Measurements from ENCODE around the gene SRBD1. TPM values are rescaled to one million over a fixed set of nuclear protein-coding genes. Genes with fewer than 3 reads are reported as not detected.

The SRBD1 gene
- total RNA-seq, 5 donors from 2014 or later (not counting 1 experiment from before 2014, with no cell fraction given) = 16.1 to 22.8 (median 20.7) TPM

DNA sequence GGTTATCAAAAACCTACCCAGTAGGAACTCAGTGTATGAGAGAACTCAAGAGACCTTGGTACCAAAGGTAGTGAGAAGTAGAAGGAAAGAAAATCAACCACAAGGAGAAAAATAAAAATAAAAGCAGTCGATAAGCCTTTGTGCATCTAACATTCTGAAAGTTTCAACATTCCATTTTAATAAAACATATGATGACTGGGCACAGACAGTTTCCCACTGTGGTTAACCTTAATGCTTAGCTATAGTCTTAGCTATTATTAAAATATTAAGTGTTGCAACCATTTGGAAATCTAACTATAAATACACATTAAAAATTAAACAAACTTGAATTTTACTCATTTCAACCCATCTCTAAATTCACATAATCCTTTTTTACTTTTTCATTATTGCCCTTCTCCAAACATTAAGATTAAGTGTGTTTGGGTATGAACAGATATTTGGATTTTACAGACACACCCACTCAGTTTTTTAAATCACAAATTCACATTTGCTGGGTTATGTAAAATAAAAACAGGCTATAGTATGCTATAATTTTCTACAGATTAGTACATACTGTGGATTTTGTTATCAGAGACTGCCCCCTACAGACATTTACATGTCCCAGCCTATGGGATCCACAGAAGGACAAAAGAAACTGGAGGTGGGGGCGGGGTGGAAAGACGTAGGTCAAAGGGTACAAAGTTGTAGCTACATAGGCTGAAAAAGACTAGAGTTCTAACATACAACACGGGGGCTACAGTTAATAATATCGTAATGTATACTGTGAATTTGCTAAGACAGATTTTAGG lies 32.8 kb downstream of the SRBD1 start:
- Histone ChIP-seq H3K27me3 (replicated peaks in 1 of 2; ENCODE audit: control insufficient read depth in 2 of 2, extremely low read depth in 1 of 2, insufficient read depth in 2 of 2, low read length in 1 of 2) (no peaks in the 10 kb centered on the region), H3K4me3 (ENCODE audit: control insufficient read depth in 1 of 2, extremely low read depth in 1 of 2, low read length in 1 of 2) (no peak overlapping the region), H3K9me3 (no peaks in the 10 kb centered on the region), H3K4me1 (ENCODE audit: control insufficient read depth in 1 of 2, extremely low read depth in 1 of 2, insufficient read depth in 2 of 2, low read length in 2 of 2) (no peaks in the 10 kb centered on the region), H3K27ac (ENCODE audit: low read length) (no peak overlapping the region), H3K36me3 (ENCODE audit: control insufficient read depth in 2 of 2, extremely low read depth in 1 of 2, insufficient read depth in 1 of 2, low read length in 1 of 2) (peaks cover 0 to 11% of the 10 kb centered on the region in 2 donors)
- Mint-ChIP-seq H3K4me3 (no peak overlapping the region), H3K36me3 (peaks cover 34% of the 10 kb centered on the region), H3K9me3 (no peaks in the 10 kb centered on the region), H3K27ac (no peak overlapping the region), H3K4me1 (peaks cover 0 to 1% (median 0%) of the 10 kb centered on the region in 3 donors), H3K27me3 (no peaks in the 10 kb centered on the region)
- ChIA-PET CTCF (interaction anchor here (0.5 to 3.6 kb wide), 8 partner anchors 9 to 1534 kb away, joined by 3 to 18 read pairs (median 4); no protein-coding TSS in a partner anchor), POLR2A (no interaction called here)
- peak; percentile 58 to 87 (median 73) for ATAC-seq (replicated peaks in 1 of 4)
- peak in 22 of 35 experiments; percentile 2 to 59 (median 10) for DNase-seq
- 86% methylated on average over 3 of the region's 5 CpGs for WGBS (ENCODE audit: insufficient coverage)

DNA sequence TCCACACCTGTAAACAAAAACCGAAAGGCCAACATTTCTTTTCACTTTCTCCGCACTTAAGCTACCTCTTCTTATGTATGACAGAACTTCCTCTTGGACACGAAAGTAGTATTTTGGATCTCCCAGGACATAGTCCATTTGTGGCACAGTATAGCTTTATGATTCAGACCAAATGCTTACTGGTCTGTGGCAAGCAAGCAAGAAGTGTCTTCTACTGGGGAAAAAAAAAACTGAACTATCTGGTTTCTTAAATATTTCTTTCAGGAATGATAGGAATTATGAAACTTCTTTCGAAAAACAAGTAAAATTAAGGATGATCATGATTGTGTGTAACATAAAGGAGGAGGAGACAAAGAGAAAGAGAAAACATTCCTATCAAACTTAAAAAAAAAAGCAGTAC lies 33.6 kb downstream of the SRBD1 start:
- H3K27ac Mint-ChIP-seq = no peak overlapping the region
- POLR2A ChIA-PET = interaction anchor here in 1 of 2 donors (0.6 kb wide), 1 partner anchor 1331 kb away, joined by 3 read pairs; no protein-coding TSS in a partner anchor
- H3K36me3 Mint-ChIP-seq = peaks cover 39% of the 10 kb centered on the region

DNA sequence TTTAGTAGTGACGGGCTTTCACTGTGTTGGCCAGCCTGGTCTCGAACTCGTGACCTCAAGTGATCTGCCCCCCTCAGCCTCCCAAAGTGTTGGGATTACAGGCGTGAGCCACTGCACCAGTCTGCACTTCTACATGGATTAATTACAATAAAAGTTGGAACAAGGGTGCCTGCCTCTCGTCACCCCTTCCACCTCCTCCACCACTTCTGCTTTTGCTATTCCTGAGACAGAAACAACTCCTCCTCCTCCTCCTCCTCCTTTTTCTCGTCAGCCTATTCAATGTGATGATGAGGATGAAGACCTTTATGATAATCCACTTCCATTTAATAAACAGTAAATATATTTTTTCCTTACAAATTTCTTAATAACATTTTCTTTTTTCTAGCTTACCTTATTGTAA lies 35.2 kb downstream of the SRBD1 start:
- peaks cover 0 to 11% of the 10 kb centered on the region in 2 donors for H3K36me3 ChIP-seq (ENCODE audit: control insufficient read depth in 2 of 2, extremely low read depth in 1 of 2, insufficient read depth in 1 of 2, low read length in 1 of 2)
- Mint-ChIP-seq H3K9me3 (peaks cover 0 to 6% (median 0%) of the 10 kb centered on the region in 3 donors), H3K4me1 (peaks cover 0 to 1% (median 0%) of the 10 kb centered on the region in 3 donors), H3K4me3 (no peak overlapping the region), H3K27ac (no peak overlapping the region), H3K27me3 (no peaks in the 10 kb centered on the region), H3K36me3 (peaks cover 43% of the 10 kb centered on the region)
- no CpG with 5 or more reads among the region's 6 CpGs for WGBS (ENCODE audit: insufficient coverage)
- POLR2A ChIA-PET = interaction anchor here in 1 of 2 donors (0.6 kb wide), 1 partner anchor 78 kb away, joined by 4 read pairs; no protein-coding TSS in a partner anchor
- CTCF ChIA-PET = interaction anchor here (0.6 to 1.4 kb wide), 2 partner anchors 10 to 201 kb away, joined by 3 to 10 read pairs; no protein-coding TSS in a partner anchor
- no peak for DNase-seq
- no peaks in the 10 kb centered on the region for H3K4me1 ChIP-seq (ENCODE audit: control insufficient read depth in 1 of 2, extremely low read depth in 1 of 2, insufficient read depth in 2 of 2, low read length in 2 of 2)
- H3K27me3 ChIP-seq (replicated peaks in 1 of 2; ENCODE audit: control insufficient read depth in 2 of 2, extremely low read depth in 1 of 2, insufficient read depth in 2 of 2, low read length in 1 of 2) = no peaks in the 10 kb centered on the region
- H3K27ac ChIP-seq (ENCODE audit: low read length) = no peak overlapping the region
- no peaks in the 10 kb centered on the region for H3K9me3 ChIP-seq
- no peak overlapping the region for H3K4me3 ChIP-seq (ENCODE audit: control insufficient read depth in 1 of 2, extremely low read depth in 1 of 2, low read length in 1 of 2)
- no peak for ATAC-seq (replicated peaks in 1 of 4)

More for the DNA sequence above, 33.6 kb downstream of the SRBD1 start:
- Histone ChIP-seq H3K4me3 (ENCODE audit: control insufficient read depth in 1 of 2, extremely low read depth in 1 of 2, low read length in 1 of 2) (no peak overlapping the region), H3K27ac (ENCODE audit: low read length) (no peak overlapping the region), H3K4me1 (ENCODE audit: control insufficient read depth in 1 of 2, extremely low read depth in 1 of 2, insufficient read depth in 2 of 2, low read length in 2 of 2) (no peaks in the 10 kb centered on the region), H3K36me3 (ENCODE audit: control insufficient read depth in 2 of 2, extremely low read depth in 1 of 2, insufficient read depth in 1 of 2, low read length in 1 of 2) (peaks cover 0 to 11% of the 10 kb centered on the region in 2 donors), H3K27me3 (replicated peaks in 1 of 2; ENCODE audit: control insufficient read depth in 2 of 2, extremely low read depth in 1 of 2, insufficient read depth in 2 of 2, low read length in 1 of 2) (no peaks in the 10 kb centered on the region), H3K9me3 (no peaks in the 10 kb centered on the region)
- DNase-seq = no peak
- 100% methylated on average over 1 of the region's 4 CpGs for WGBS (ENCODE audit: insufficient coverage)
- H3K27me3 Mint-ChIP-seq = no peaks in the 10 kb centered on the region
- no peaks in the 10 kb centered on the region for H3K9me3 Mint-ChIP-seq
- CTCF ChIA-PET = interaction anchor here (0.6 to 3.6 kb wide), 10 partner anchors 8 to 596 kb away, joined by 3 to 18 read pairs (median 3); no protein-coding TSS in a partner anchor
- H3K4me3 Mint-ChIP-seq = no peak overlapping the region
- ATAC-seq (replicated peaks in 1 of 4) = no peak
- peaks cover 0 to 1% (median 0%) of the 10 kb centered on the region in 3 donors for H3K4me1 Mint-ChIP-seq

DNA sequence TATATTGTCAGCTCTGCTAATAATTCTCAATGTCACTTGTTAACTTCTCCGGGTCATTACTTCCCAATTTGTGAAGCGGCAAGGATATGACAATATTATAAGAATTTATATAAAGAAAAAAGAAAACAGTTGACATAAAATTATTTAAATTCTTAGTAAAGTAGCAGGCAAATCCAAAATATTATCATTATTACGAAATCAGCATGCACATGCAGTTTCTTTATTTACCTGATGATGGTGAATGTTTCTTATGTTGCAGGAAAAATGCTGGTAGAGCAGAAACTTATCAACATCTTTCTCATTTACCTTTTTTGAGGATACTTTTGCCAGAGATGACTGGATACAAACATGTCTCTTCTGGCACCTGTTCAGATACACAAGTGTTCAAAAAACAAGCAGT lies 38.1 kb downstream of the SRBD1 start:
- no peaks in the 10 kb centered on the region for H3K9me3 ChIP-seq
- H3K9me3 Mint-ChIP-seq = peaks cover 0 to 6% (median 0%) of the 10 kb centered on the region in 3 donors
- H3K4me1 ChIP-seq (ENCODE audit: control insufficient read depth in 1 of 2, extremely low read depth in 1 of 2, insufficient read depth in 2 of 2, low read length in 2 of 2) = peaks cover 6 to 7% of the 10 kb centered on the region in 2 experiments
- no peak overlapping the region for H3K4me3 Mint-ChIP-seq
- H3K36me3 Mint-ChIP-seq = peaks cover 49% of the 10 kb centered on the region
- ChIA-PET CTCF (interaction anchor here (0.6 to 0.8 kb wide), 2 partner anchors 12 to 31 kb away, joined by 3 read pairs; no protein-coding TSS in a partner anchor), POLR2A (no interaction called here)
- H3K4me1 Mint-ChIP-seq = peaks cover 12 to 15% (median 12%) of the 10 kb centered on the region in 3 donors
- no peak for DNase-seq
- H3K4me3 ChIP-seq (ENCODE audit: control insufficient read depth in 1 of 2, extremely low read depth in 1 of 2, low read length in 1 of 2) = no peak overlapping the region
- H3K27ac ChIP-seq (ENCODE audit: low read length) = no peak overlapping the region
- no peak overlapping the region for H3K27ac Mint-ChIP-seq
- H3K27me3 Mint-ChIP-seq = no peaks in the 10 kb centered on the region
- H3K36me3 ChIP-seq (ENCODE audit: control insufficient read depth in 2 of 2, extremely low read depth in 1 of 2, insufficient read depth in 1 of 2, low read length in 1 of 2) = peaks cover 0 to 11% of the 10 kb centered on the region in 2 donors
- no peaks in the 10 kb centered on the region for H3K27me3 ChIP-seq (replicated peaks in 1 of 2; ENCODE audit: control insufficient read depth in 2 of 2, extremely low read depth in 1 of 2, insufficient read depth in 2 of 2, low read length in 1 of 2)
- no CpG with 5 or more reads among the region's 3 CpGs for WGBS (ENCODE audit: insufficient coverage)
- ATAC-seq (replicated peaks in 1 of 4) = no peak

DNA sequence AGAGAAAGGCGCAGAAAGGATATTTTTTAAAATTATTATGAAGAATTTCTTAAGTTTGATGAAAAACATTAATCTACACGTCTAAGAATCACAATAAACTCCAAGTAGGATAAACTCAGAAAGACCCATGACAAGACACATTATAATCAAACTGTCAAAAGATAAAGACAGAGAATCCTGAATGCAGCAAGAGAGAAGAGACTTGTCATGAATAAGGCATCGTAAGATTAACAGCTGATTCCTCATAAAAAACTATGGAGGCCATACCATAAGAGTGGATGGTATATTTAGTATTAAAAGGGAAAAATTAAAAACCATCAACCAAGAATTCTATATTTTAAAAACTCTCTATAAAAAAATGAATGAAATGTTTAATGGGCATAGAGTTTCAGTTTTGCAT lies 39.1 kb downstream of the SRBD1 start:
- Histone ChIP-seq H3K36me3 (ENCODE audit: control insufficient read depth in 2 of 2, extremely low read depth in 1 of 2, insufficient read depth in 1 of 2, low read length in 1 of 2) (peaks cover 0 to 7% of the 10 kb centered on the region in 2 donors), H3K4me1 (ENCODE audit: control insufficient read depth in 1 of 2, extremely low read depth in 1 of 2, insufficient read depth in 2 of 2, low read length in 2 of 2) (peaks cover 11 to 14% of the 10 kb centered on the region in 2 experiments), H3K4me3 (ENCODE audit: control insufficient read depth in 1 of 2, extremely low read depth in 1 of 2, low read length in 1 of 2) (no peak overlapping the region), H3K27me3 (replicated peaks in 1 of 2; ENCODE audit: control insufficient read depth in 2 of 2, extremely low read depth in 1 of 2, insufficient read depth in 2 of 2, low read length in 1 of 2) (no peaks in the 10 kb centered on the region), H3K9me3 (no peaks in the 10 kb centered on the region), H3K27ac (ENCODE audit: low read length) (no peak overlapping the region)
- ChIA-PET POLR2A (interaction anchor here (0.6 kb wide), 2 partner anchors 13 to 991 kb away, joined by 3 to 7 read pairs; no protein-coding TSS in a partner anchor), CTCF (interaction anchor here in 1 of 2 donors (0.6 kb wide), 1 partner anchor 257 kb away, joined by 9 read pairs; no protein-coding TSS in a partner anchor)
- DNase-seq = no peak
- Mint-ChIP-seq H3K9me3 (peaks cover 0 to 6% (median 0%) of the 10 kb centered on the region in 3 donors), H3K27ac (no peak overlapping the region), H3K4me3 (no peak overlapping the region), H3K36me3 (peaks cover 42% of the 10 kb centered on the region), H3K27me3 (no peaks in the 10 kb centered on the region), H3K4me1 (peaks cover 17 to 18% (median 18%) of the 10 kb centered on the region in 3 donors)
- no peak for ATAC-seq (replicated peaks in 1 of 4)
- WGBS (ENCODE audit: insufficient coverage) = no CpG with 5 or more reads among the region's 3 CpGs

DNA sequence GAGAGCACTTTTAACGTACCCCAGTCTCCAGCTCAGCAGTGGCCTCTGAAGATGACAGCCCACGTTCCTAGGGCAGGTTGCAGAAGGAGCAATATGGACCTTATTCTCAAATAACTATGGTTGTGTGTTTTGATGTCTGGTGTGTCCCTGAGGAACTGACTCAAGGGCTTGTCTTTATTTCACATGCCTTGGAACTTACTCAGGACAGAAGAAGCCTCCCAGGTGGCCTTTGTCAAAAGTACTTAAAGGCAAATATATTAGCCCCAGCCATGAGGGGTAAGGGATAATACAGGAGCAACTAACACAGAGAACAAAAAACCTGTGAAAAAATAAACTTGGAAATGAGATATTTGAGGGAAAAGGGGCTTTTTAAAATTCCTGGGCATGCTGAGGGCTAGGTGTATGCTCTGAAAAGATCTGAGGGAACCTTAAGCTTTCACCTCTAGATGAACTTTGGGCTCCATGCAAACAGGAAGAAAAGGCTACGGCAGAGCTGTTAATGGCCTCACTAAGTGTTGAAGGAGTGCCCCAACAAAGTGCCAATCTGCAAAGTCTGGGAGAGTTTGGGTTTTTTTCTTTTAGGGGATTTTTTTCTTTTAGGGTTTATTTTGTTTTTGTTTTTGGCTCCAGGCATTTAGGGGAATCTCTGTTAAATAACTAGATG lies 40.3 kb downstream of the SRBD1 start:
- Mint-ChIP-seq H3K4me1 (peaks cover 21 to 24% (median 24%) of the 10 kb centered on the region in 3 donors), H3K4me3 (no peak overlapping the region), H3K27me3 (no peaks in the 10 kb centered on the region), H3K36me3 (peaks cover 44% of the 10 kb centered on the region), H3K9me3 (peaks cover 0 to 6% (median 0%) of the 10 kb centered on the region in 3 donors), H3K27ac (no peak overlapping the region)
- Histone ChIP-seq H3K4me1 (ENCODE audit: control insufficient read depth in 1 of 2, extremely low read depth in 1 of 2, insufficient read depth in 2 of 2, low read length in 2 of 2) (peaks cover 11 to 14% of the 10 kb centered on the region in 2 experiments), H3K9me3 (no peaks in the 10 kb centered on the region), H3K27me3 (replicated peaks in 1 of 2; ENCODE audit: control insufficient read depth in 2 of 2, extremely low read depth in 1 of 2, insufficient read depth in 2 of 2, low read length in 1 of 2) (no peaks in the 10 kb centered on the region), H3K36me3 (ENCODE audit: control insufficient read depth in 2 of 2, extremely low read depth in 1 of 2, insufficient read depth in 1 of 2, low read length in 1 of 2) (peaks cover 0 to 7% of the 10 kb centered on the region in 2 donors), H3K4me3 (ENCODE audit: control insufficient read depth in 1 of 2, extremely low read depth in 1 of 2, low read length in 1 of 2) (no peak overlapping the region), H3K27ac (ENCODE audit: low read length) (no peak overlapping the region)
- DNase-seq = no peak
- no peak for ATAC-seq (replicated peaks in 1 of 4)
- 69% methylated on average over 1 of the region's 3 CpGs for WGBS (ENCODE audit: insufficient coverage)
- POLR2A ChIA-PET = no interaction called here
- CTCF ChIA-PET = no interaction called here

All from T-cell (primary cell).